ENCODE results near the gene CNTLN. TPM values are rescaled to one million over a fixed set of nuclear protein-coding genes. Genes with fewer than 3 reads are reported as not detected.

Gene CNTLN
- total and polyA plus RNA-seq, 9 of the 15 experiments (the other 6 are each of a cell fraction or from before 2014, with no cell fraction given) = 0.08 TPM; not detected in 8

GRCh38 chr9:17230646-17231045 lies 95.8 kb downstream of the CNTLN start:
- H3K9ac ChIP-seq (ENCODE audit: insufficient read depth in 1 of 2, low read depth in 2 of 2, low read length in 2 of 2) = no peak overlapping the region
- H2AFZ ChIP-seq (ENCODE audit: low read depth, low read length) = no peak overlapping the region
- H3K4me2 ChIP-seq (ENCODE audit: insufficient read depth, low read length) = no peak overlapping the region
- H3K27me3 ChIP-seq (ENCODE audit: control insufficient read depth in 2 of 2, insufficient read depth in 2 of 2, low read length in 2 of 2) = no peaks in the 10 kb centered on the region
- WGBS (ENCODE audit: insufficient coverage, low coverage, missing lambda C conversion rate) = 0% methylated on average over 1 of the region's 1 CpG
- H3K9me1 ChIP-seq (ENCODE audit: control insufficient read depth, insufficient read depth, low read length) = no peaks in the 10 kb centered on the region
- H3K27ac ChIP-seq (ENCODE audit: extremely low read depth, low read depth, low read length) = no peak overlapping the region
- no peaks in the 10 kb centered on the region for H3K9me3 ChIP-seq (replicated peaks; ENCODE audit: control insufficient read depth, insufficient read depth, low read depth, low read length)
- in situ Hi-C loops (cut with MboI) = no loop called here
- TF ChIP-seq RAD21 (CRISPR knock-in tag; conservative IDR thresholded peaks at IDR 0.05 in 1 of 2, IDR thresholded peaks at IDR 0.05 in 1 of 2) = no peak
- no peak for TF ChIP-seq MTA1 (IDR thresholded peaks at IDR 0.05; ENCODE audit: borderline replicate concordance)
- TF ChIP-seq C11orf30 (IDR thresholded peaks at IDR 0.05; ENCODE audit: low read depth) = no peak
- TF ChIP-seq EWSR1 (IDR thresholded peaks at IDR 0.05; ENCODE audit: borderline replicate concordance, low read depth, partially characterized antibody) = no peak
- TF ChIP-seq, protein P1, sequence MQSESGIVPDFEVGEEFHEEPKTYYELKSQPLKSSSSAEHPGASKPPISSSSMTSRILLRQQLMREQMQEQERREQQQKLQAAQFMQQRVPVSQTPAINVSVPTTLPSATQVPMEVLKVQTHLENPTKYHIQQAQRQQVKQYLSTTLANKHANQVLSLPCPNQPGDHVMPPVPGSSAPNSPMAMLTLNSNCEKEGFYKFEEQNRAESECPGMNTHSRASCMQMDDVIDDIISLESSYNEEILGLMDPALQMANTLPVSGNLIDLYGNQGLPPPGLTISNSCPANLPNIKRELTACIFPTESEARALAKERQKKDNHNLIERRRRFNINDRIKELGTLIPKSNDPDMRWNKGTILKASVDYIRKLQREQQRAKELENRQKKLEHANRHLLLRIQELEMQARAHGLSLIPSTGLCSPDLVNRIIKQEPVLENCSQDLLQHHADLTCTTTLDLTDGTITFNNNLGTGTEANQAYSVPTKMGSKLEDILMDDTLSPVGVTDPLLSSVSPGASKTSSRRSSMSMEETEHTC (IDR thresholded peaks at IDR 0.05) = no peak
- TF ChIP-seq XRCC5 (IDR thresholded peaks at IDR 0.05; ENCODE audit: low read depth, low read length) = no peak
- no peak for TF ChIP-seq ZBED1 (IDR thresholded peaks at IDR 0.05)
- ATAC-seq (no peak), FAIRE-seq (no peak), DNase-seq (ENCODE audit: extremely low read depth in 1 of 4, low spot score in 3 of 4) (no peak)
- H3K4me3 ChIP-seq = no peak overlapping the region
- POLR2A ChIA-PET = no interaction called here
- H4K20me1 ChIP-seq (replicated peaks; ENCODE audit: control insufficient read depth, insufficient read depth, low read length) = no peaks in the 10 kb centered on the region
- H3K36me3 ChIP-seq (ENCODE audit: control insufficient read depth, insufficient read depth, low read length) = no peaks in the 10 kb centered on the region
- CTCF ChIA-PET (ENCODE audit: low intra/inter-chr PET ratio) = no interaction called here
- no peaks in the 10 kb centered on the region for H3K4me1 ChIP-seq (replicated peaks in 1 of 2; ENCODE audit: control insufficient read depth in 2 of 2, insufficient read depth in 2 of 2, low read length in 2 of 2)
- intact Hi-C loops (cut with micrococcal nuclease) = no loop called here
- H3K79me2 ChIP-seq (ENCODE audit: control insufficient read depth, insufficient read depth, low read length) = no peaks in the 10 kb centered on the region
- BruUV-seq (replicated peaks) = no TSS peak
